ENCODE results near the gene RIMOC1. TPM values are rescaled to one million over a fixed set of nuclear protein-coding genes. Genes with fewer than 3 reads are reported as not detected.
A peak's percentile ranks its signal among the peaks of the same experiment; 100 is the strongest.

The RIMOC1 gene
- total RNA-seq, 1 experiment from 2014 or later, result 40.4 TPM

GRCh38 chr5:41924872-41925554 is 20.9 kb downstream of the RIMOC1 start, which contains the start of gene FBXO4:
Gene FBXO4 (plus strand): TSS chr5:41925281. CDS start chr5:41925310, 29 bp downstream.
- peak; percentile 23 for TF ChIP-seq CTCF (IDR thresholded peaks at IDR 0.05; ENCODE audit: unreplicated experiment)
- Mint-ChIP-seq H3K4me3 (ENCODE audit: unreplicated experiment) (peak within 1 kb of the TSS; percentile 68), H3K27ac (ENCODE audit: low read depth, unreplicated experiment) (peak within 1 kb of the TSS; percentile 86), H3K9me3 (ENCODE audit: unreplicated experiment) (no peaks in the 10 kb centered on the region), H3K27me3 (ENCODE audit: insufficient read depth, unreplicated experiment) (no peaks in the 10 kb centered on the region), H3K4me1 (ENCODE audit: insufficient read depth, unreplicated experiment) (no peaks in the 10 kb centered on the region), H3K36me3 (ENCODE audit: insufficient read depth, unreplicated experiment) (peaks cover 2% of the 10 kb centered on the region)
- CTCF ChIA-PET, result interaction anchor here (0.6 to 1.4 kb wide), 11 partner anchors 12 to 850 kb away, joined by 3 to 6 read pairs (median 3); no protein-coding TSS in a partner anchor
- DNase-seq (ENCODE audit: unreplicated experiment), result peak; percentile 69
- BruUV-seq (replicated peaks), result no TSS peak
- intact Hi-C loops (cut with micrococcal nuclease), result loop anchor here (1.0 to 2.0 kb wide), 3 partner anchors 20 to 217 kb away; partner anchors contain the start of gene RIMOC1
- POLR2A ChIA-PET, result interaction anchor here (0.6 to 4.6 kb wide), 13 partner anchors 9 to 1268 kb away, joined by 3 to 47 read pairs (median 4); partner anchors contain the start of genes OXCT1, RIMOC1 and SELENOP

- no peak for TF ChIP-seq CTCF (IDR thresholded peaks at IDR 0.05; ENCODE audit: unreplicated experiment)
- H3K36me3 Mint-ChIP-seq (ENCODE audit: insufficient read depth, unreplicated experiment), result no peaks in the 10 kb centered on the region
- no peaks in the 10 kb centered on the region for H3K27me3 Mint-ChIP-seq (ENCODE audit: insufficient read depth, unreplicated experiment)
- peak overlapping the region; percentile 68 for H3K4me3 Mint-ChIP-seq (ENCODE audit: unreplicated experiment)
- no peaks in the 10 kb centered on the region for H3K9me3 Mint-ChIP-seq (ENCODE audit: unreplicated experiment)
- H3K27ac Mint-ChIP-seq (ENCODE audit: low read depth, unreplicated experiment), result peak overlapping the region; percentile 86
- H3K4me1 Mint-ChIP-seq (ENCODE audit: insufficient read depth, unreplicated experiment), result no peaks in the 10 kb centered on the region
- intact Hi-C loops (cut with micrococcal nuclease), result loop anchor here (1.0 to 2.0 kb wide), 3 partner anchors 21 to 217 kb away; partner anchors contain the start of gene RIMOC1
- CTCF ChIA-PET, result interaction anchor here (0.6 to 1.4 kb wide), 10 partner anchors 9 to 842 kb away, joined by 3 to 6 read pairs (median 4); no protein-coding TSS in a partner anchor
- BruUV-seq (replicated peaks), result no TSS peak
- POLR2A ChIA-PET, result interaction anchor here (0.6 to 4.6 kb wide), 13 partner anchors 8 to 1128 kb away, joined by 3 to 47 read pairs (median 4); partner anchors contain the start of genes OXCT1, RIMOC1 and SELENOP
- peak; percentile 61 for DNase-seq (ENCODE audit: unreplicated experiment)
Observed at GRCh38 chr5:41925555-41925951, 21.4 kb downstream of the RIMOC1 start.

- no peak for DNase-seq (ENCODE audit: unreplicated experiment)
- TF ChIP-seq CTCF (IDR thresholded peaks at IDR 0.05; ENCODE audit: unreplicated experiment), result no peak
- Mint-ChIP-seq H3K9me3 (ENCODE audit: unreplicated experiment) (peaks cover 10% of the 10 kb centered on the region), H3K27me3 (ENCODE audit: insufficient read depth, unreplicated experiment) (no peaks in the 10 kb centered on the region), H3K36me3 (ENCODE audit: insufficient read depth, unreplicated experiment) (peaks cover 10% of the 10 kb centered on the region), H3K27ac (ENCODE audit: low read depth, unreplicated experiment) (no peak overlapping the region), H3K4me1 (ENCODE audit: insufficient read depth, unreplicated experiment) (no peaks in the 10 kb centered on the region), H3K4me3 (ENCODE audit: unreplicated experiment) (no peak overlapping the region)
- intact Hi-C loops (cut with micrococcal nuclease), result no loop called here
- CTCF ChIA-PET, result interaction anchor here (0.6 to 3.4 kb wide), 3 partner anchors 52 to 129 kb away, joined by 3 to 16 read pairs (median 5); no protein-coding TSS in a partner anchor
- POLR2A ChIA-PET, result interaction anchor here (0.7 to 4.6 kb wide), 3 partner anchors 23 to 654 kb away, joined by 3 to 47 read pairs (median 4); partner anchors contain the start of gene RIMOC1
- no TSS peak for BruUV-seq (replicated peaks)
Observed at GRCh38 chr5:41927604-41928003, 23.5 kb downstream of the RIMOC1 start.

GRCh38 chr5:41929035-41929434 is 24.9 kb downstream of the RIMOC1 start:
- CTCF ChIA-PET, result interaction anchor here (1.0 to 3.4 kb wide), 3 partner anchors 10 to 838 kb away, joined by 3 to 16 read pairs (median 4); no protein-coding TSS in a partner anchor
- intact Hi-C loops (cut with micrococcal nuclease), result no loop called here

More at GRCh38 chr5:41929035-41929434, 24.9 kb downstream of the RIMOC1 start:
- no peak overlapping the region for H3K4me3 Mint-ChIP-seq (ENCODE audit: unreplicated experiment)
- POLR2A ChIA-PET, result interaction anchor here (0.6 to 4.6 kb wide), 4 partner anchors 10 to 389 kb away, joined by 3 to 47 read pairs (median 3); partner anchors contain the start of gene RIMOC1
- BruUV-seq (replicated peaks), result no TSS peak
- no peak overlapping the region for H3K27ac Mint-ChIP-seq (ENCODE audit: low read depth, unreplicated experiment)
- peaks cover 19% of the 10 kb centered on the region for H3K36me3 Mint-ChIP-seq (ENCODE audit: insufficient read depth, unreplicated experiment)
- no peaks in the 10 kb centered on the region for H3K4me1 Mint-ChIP-seq (ENCODE audit: insufficient read depth, unreplicated experiment)
- H3K27me3 Mint-ChIP-seq (ENCODE audit: insufficient read depth, unreplicated experiment), result no peaks in the 10 kb centered on the region
- peaks cover 10% of the 10 kb centered on the region for H3K9me3 Mint-ChIP-seq (ENCODE audit: unreplicated experiment)
- no peak for TF ChIP-seq CTCF (IDR thresholded peaks at IDR 0.05; ENCODE audit: unreplicated experiment)
- DNase-seq (ENCODE audit: unreplicated experiment), result no peak
